Thyroid gland (tissue), 4 donors: ENCODE measurements around the gene CACNB4. TPM values are rescaled to one million over a fixed set of nuclear protein-coding genes. Genes with fewer than 3 reads are reported as not detected.

ENCODE experiments used
- DNase-seq, 2 donors: peaks; one replicate each; pipeline ENCODE4 v3.0.0-alpha.2; 2019
- H3K27ac ChIP-seq, 3 donors: fragments of 200-600 bp; sonication (generic); 1 replicate in 2 of 3; 2 replicates in 1 of 3; pipeline ENCODE4 v1.5.1; 2016 to 2019; ENCODE audit warnings: mild to moderate bottlenecking in 1 of 3, moderate library complexity in 1 of 3
- H3K27me3 ChIP-seq: fragments of 200-600 bp; sonication (generic); one replicate; pipeline ENCODE4 v1.5.1; 2019
- H3K36me3 ChIP-seq, 2 donors: fragments of 200-600 bp; sonication (generic); one replicate each; pipeline ENCODE4 v1.5.1; 2016 to 2019
- H3K4me1 ChIP-seq, 2 donors: fragments of 200-600 bp; sonication (generic); one replicate each; pipeline ENCODE4 v1.5.1; 2017 to 2019
- H3K4me3 ChIP-seq, 3 donors: fragments of 200-600 bp; sonication (generic); replicated peaks in 1 of 3; 1 replicate in 2 of 3; 2 replicates in 1 of 3; pipeline ENCODE4 v1.5.1; 2016; ENCODE audit warnings: mild to moderate bottlenecking in 1 of 3
- H3K9me3 ChIP-seq: fragments of 200-600 bp; sonication (generic); one replicate; pipeline ENCODE4 v1.5.1; 2017
- POLR2A ChIP-seq, 2 donors: fragments of 450-650 bp; IDR thresholded peaks; one replicate each; pipeline ENCODE4 v1.6.1; 2017; ENCODE audit warnings: antibody characterized with exemption in 2 of 2, mild to moderate bottlenecking in 2 of 2, moderate library complexity in 1 of 2
- WGBS, 2 donors: methylation state at CpG; one replicate each; pipeline ENCODE4 v1.1.5; 2017; 5-methylcytosine and 5-hydroxymethylcytosine counted together
- intact Hi-C: fragments of 100-400 bp; cut with DNase I; formaldehyde crosslinking; loops from one replicate; pipeline ENCODE4 v1.15.1; 2023
- total RNA-seq, 4 donors: library from RNA; depleted of rRNA; stranded (reverse); fragments of >200 nt; gene quantifications; one replicate each; pipeline ENCODE4 v1.2.3, GENCODE V29; 2016
- TF ChIP-seq, protein P1 (sequence below), 6 experiments: fragments of 200-600 bp in 3 of 6; fragments of 450-650 bp in 3 of 6; sonication (generic) in 3 of 6; IDR thresholded peaks; one replicate each; pipeline ENCODE4 v1.5.1; 2016 to 2019; ENCODE audit warnings: antibody characterized with exemption in 6 of 6, mild to moderate bottlenecking in 2 of 6, inconsistent platforms in 1 of 6, moderate library complexity in 1 of 6

Gene CACNB4
- total RNA-seq, 4 donors from 2014 or later = 3.0 to 3.6 (median 3.2) TPM

- no peak for DNase-seq
- Histone ChIP-seq H3K4me3 (no peak overlapping the region), H3K27ac (no peak overlapping the region), H3K9me3 (no peaks in the 10 kb centered on the region), H3K27me3 (no peaks in the 10 kb centered on the region), H3K36me3 (no peaks in the 10 kb centered on the region), H3K4me1 (peaks cover 0 to 6% of the 10 kb centered on the region in 2 donors)
- TF ChIP-seq, protein P1, sequence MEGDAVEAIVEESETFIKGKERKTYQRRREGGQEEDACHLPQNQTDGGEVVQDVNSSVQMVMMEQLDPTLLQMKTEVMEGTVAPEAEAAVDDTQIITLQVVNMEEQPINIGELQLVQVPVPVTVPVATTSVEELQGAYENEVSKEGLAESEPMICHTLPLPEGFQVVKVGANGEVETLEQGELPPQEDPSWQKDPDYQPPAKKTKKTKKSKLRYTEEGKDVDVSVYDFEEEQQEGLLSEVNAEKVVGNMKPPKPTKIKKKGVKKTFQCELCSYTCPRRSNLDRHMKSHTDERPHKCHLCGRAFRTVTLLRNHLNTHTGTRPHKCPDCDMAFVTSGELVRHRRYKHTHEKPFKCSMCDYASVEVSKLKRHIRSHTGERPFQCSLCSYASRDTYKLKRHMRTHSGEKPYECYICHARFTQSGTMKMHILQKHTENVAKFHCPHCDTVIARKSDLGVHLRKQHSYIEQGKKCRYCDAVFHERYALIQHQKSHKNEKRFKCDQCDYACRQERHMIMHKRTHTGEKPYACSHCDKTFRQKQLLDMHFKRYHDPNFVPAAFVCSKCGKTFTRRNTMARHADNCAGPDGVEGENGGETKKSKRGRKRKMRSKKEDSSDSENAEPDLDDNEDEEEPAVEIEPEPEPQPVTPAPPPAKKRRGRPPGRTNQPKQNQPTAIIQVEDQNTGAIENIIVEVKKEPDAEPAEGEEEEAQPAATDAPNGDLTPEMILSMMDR (IDR thresholded peaks at IDR 0.05) = no peak
- TF ChIP-seq POLR2A (IDR thresholded peaks at IDR 0.05) = no peak
- intact Hi-C loops = loop anchor here (10.0 kb wide), 1 partner anchor 136 kb away; the partner anchor contains the start of gene STAM2
- 58 to 65% methylated on average over 5 of the region's 5 CpGs for WGBS, 2 donors
These were observed 60.3 kb downstream of the CACNB4 start for GRCh38 chr2:152038441-152038958.

GRCh38 chr2:152037743-152038435, 61.0 kb downstream of the CACNB4 start:
- Histone ChIP-seq H3K36me3 (no peaks in the 10 kb centered on the region), H3K27me3 (no peaks in the 10 kb centered on the region), H3K4me3 (no peak overlapping the region), H3K9me3 (no peaks in the 10 kb centered on the region), H3K4me1 (peaks cover 0 to 6% of the 10 kb centered on the region in 2 donors), H3K27ac (no peak overlapping the region)
- intact Hi-C loops = loop anchor here (10.0 kb wide), 1 partner anchor 137 kb away; the partner anchor contains the start of gene STAM2
- no peak for TF ChIP-seq POLR2A (IDR thresholded peaks at IDR 0.05)
- TF ChIP-seq, protein P1 (IDR thresholded peaks at IDR 0.05) = no peak
- 84 to 89% methylated on average over 6 of the region's 6 CpGs for WGBS, 2 donors
- no peak for DNase-seq

- intact Hi-C loops = loop anchor here (10.0 kb wide), 1 partner anchor 138 kb away; the partner anchor contains the start of gene STAM2
- no peak overlapping the region for H3K27ac ChIP-seq
- no peaks in the 10 kb centered on the region for H3K9me3 ChIP-seq
- TF ChIP-seq, protein P1 (IDR thresholded peaks at IDR 0.05) = peak; percentile 46 to 74 (median 64)
- no peak for TF ChIP-seq POLR2A (IDR thresholded peaks at IDR 0.05)
- WGBS, 2 donors = 38 to 43% methylated on average over 10 of the region's 10 CpGs
- peak; percentile 60 to 66 for DNase-seq
- H3K27me3 ChIP-seq = no peaks in the 10 kb centered on the region
- peaks cover 0 to 6% of the 10 kb centered on the region in 2 donors for H3K4me1 ChIP-seq
- H3K4me3 ChIP-seq = no peak overlapping the region
- no peaks in the 10 kb centered on the region for H3K36me3 ChIP-seq
These were observed 62.0 kb downstream of the CACNB4 start for GRCh38 chr2:152036611-152037469.

DNA sequence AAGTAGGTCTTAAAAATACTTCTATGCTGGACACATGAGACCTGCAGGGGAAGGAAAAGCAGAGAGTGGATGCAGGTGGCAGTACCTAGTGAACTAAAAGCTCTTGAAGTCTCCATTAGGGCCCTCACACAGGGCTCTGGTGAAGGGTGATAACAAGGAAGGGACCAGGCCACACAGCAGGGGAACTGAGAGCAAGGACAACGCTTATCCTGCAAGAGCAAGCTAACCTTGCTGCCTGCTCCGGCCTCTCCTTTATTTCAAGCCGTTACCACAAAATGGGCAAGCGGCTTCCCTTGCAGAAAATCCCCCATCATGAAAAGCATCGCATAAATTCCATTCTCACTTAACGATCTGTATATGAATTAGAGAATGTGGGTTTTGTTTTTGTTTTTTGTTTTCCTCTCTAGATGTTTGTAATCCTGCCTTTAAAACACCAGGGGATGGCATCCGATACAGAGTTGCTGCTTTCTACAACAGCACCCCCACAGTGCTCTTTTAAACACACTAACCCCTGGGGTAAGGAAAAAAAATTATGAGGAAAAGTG, 64.5 kb downstream of the CACNB4 start:
- Histone ChIP-seq H3K27me3 (no peaks in the 10 kb centered on the region), H3K36me3 (no peaks in the 10 kb centered on the region), H3K27ac (no peak overlapping the region), H3K9me3 (no peaks in the 10 kb centered on the region), H3K4me3 (no peak overlapping the region), H3K4me1 (peaks cover 0 to 6% of the 10 kb centered on the region in 2 donors)
- no peak for DNase-seq
- TF ChIP-seq POLR2A (IDR thresholded peaks at IDR 0.05) = no peak
- TF ChIP-seq, protein P1 (IDR thresholded peaks at IDR 0.05) = no peak
- WGBS, 2 donors = 65 to 77% methylated on average over 7 of the region's 7 CpGs
- intact Hi-C loops = loop anchor here (10.0 kb wide), 1 partner anchor 140 kb away; the partner anchor contains the start of gene STAM2
